Myocyte (in vitro differentiated cells): ENCODE data around the gene HHAT. TPM values are rescaled to one million over a fixed set of nuclear protein-coding genes. Genes with fewer than 3 reads are reported as not detected.

ENCODE experiments used
- DNase-seq: peaks from one replicate; pipeline ENCODE4 v3.0.0-alpha.2; 2012; ENCODE audit warnings: low read depth
- total RNA-seq: library from RNA; depleted of rRNA; stranded (reverse); fragments of >200 nt; gene quantifications from 2 replicates; pipeline ENCODE4 v1.2.3, GENCODE V29; 2014

HHAT gene
- total RNA-seq, 1 donor from 2014 or later = 24.8 TPM

DNA sequence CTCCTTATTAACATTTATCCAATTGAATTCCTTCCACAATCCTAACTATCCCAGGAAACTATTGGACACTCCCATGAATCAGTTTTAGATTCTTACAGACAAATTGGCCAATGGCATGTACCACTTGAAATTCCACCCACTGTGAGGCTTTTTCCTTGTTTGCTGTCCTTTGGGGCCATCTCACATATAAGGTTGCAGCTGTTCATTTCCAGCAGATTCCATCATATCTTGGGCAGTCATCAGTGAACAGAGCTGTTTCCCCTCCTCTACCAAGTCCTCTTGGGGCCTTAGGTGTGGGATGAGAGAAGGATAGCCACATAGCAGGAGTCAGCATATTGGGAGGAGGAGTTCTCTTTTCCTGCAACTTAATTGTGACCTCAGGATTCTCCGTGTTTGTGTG is 109.1 kb downstream of the HHAT start:
- peak; percentile 92 for DNase-seq

DNA sequence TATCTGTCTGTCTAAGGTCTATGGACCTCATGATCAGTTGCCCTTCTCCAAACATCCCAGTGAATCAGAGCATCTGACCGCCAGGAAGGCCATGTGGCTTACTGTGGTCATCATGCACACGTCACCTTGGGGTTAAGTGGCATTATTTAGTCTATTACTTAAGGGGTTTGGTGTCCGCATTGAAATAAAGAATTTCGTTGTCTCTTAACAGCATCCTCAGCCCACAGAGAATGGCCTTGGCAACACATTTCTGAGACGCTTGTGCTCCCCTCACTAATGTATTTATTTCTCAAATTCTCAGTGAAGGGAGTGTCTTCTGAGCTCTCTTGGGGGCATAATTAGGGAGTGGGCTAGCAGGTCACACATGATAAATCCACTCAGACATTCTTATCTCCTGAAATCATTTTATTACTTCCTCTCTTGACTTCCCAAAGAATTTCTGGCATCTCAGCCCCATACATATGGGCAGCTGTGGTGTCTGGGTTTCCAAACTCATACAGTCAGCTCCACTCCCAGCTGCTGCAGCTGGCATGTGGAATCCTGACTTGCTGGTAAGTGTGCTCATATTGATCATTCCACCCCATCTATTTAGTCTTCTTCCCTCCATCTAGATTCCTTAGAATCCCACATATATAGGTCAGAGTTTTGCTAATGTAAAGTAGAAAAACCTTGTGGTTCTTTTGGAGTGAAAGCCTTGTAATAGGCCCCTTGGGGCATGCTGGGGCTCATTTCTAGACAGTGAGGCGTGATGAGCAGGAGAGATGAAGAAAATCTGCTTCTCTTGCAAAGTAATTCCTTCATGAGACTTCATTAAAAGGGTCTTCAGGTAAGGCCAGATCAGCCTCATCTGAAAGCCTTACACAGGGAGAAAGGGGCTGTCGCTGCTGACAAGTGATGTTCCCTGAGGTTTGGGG is 110.5 kb downstream of the HHAT start:
- peak; percentile 99 for DNase-seq

DNA sequence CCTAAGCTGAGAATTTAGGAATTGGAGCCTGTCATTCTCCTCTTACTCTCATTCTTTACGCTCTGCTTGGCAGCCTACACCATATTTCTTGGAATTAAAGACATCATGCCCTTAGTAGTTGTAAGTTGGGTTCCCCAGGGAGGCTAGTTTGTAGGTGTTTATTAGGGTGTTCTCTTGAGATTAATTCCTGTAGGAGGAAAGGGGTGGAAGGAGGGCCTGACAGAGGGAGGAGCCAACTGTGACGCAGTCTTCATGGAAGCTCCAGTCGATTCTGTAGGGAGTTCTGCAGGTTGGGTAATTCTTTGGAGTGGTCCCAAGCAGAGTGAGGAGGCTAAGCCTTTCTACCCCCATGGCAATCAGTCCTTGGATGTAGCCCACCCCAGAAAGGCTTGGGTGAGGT is 111.4 kb downstream of the HHAT start:
- DNase-seq = peak; percentile 72

DNA sequence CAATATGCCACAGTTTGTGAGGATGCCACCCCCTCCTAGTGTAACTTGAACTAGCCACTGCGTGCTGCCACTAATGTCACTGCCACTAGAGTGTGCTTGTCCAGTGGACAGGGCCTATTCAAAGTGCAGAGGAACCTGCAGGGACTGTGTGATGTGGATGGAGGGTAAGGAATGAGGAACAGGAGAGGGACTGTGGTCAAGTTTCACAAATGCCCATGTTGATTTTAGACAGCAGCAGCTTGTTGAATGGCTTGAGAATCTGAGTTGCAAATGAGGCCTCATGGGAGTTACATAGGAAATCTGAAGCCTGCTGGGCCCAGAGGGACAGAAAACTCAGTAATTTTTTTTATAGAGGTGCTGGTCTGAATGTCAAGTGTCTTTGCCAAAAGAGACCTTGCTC is 112.3 kb downstream of the HHAT start:
- DNase-seq = peak; percentile 89

DNA sequence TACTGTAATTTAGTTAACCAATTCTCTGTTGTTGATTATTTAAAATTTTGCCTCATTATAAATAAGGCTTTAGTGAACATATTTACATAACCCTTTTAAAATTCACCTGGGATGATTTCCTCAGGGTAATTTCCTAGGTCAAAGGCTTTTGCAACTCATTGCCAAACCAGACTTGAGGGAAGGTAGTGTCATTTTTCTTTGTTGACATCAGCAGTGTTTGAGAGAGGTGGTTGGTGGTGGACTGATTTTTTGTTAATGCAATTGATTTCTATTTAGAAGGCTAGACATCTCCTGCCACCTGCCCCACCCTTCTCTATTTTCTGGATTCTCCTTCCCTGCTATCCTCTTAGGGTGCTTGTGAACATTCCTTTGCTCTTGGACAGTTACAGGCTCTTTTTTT is 116.8 kb downstream of the HHAT start:
- DNase-seq = peak; percentile 61

DNA sequence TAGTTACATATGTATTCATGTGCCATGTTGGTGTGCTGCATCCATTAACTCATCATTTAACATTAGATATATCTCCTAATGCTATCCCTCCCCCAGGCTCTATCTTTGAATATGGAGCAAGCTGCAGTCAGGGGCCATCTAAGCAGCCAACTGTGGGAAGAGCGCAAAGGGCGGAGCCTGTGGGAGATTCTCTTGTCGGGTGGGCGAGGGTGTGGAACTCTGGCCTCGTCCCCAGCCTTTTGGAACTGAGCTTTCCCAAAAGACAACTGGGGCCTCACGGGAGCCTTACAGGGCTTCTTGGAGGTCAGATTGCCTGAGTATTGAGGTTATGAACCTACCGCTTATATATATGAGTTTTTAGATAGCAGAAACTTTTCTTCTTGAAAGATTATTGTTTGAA is 117.2 kb downstream of the HHAT start:
- peak; percentile 93 for DNase-seq

DNA sequence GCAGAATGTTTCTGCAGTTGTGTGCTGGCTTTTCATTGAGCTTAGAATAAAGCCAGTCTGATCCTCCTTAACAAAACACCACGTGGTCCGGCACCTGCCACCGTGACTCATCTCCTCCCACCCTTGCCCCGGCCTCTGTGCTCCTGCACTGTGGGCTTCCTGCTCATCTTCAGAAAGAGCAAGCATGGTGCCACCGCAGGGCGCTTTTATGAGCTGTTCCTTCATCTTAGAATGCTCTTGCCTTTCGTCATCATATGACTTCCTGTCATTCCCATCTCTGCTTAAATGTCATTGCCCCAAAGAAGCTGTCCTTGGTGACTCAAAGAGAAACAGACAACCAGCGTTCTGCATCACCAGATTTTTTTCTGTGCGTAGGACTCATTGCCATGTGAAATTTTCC is 117.8 kb downstream of the HHAT start:
- DNase-seq = peak; percentile 96

DNA sequence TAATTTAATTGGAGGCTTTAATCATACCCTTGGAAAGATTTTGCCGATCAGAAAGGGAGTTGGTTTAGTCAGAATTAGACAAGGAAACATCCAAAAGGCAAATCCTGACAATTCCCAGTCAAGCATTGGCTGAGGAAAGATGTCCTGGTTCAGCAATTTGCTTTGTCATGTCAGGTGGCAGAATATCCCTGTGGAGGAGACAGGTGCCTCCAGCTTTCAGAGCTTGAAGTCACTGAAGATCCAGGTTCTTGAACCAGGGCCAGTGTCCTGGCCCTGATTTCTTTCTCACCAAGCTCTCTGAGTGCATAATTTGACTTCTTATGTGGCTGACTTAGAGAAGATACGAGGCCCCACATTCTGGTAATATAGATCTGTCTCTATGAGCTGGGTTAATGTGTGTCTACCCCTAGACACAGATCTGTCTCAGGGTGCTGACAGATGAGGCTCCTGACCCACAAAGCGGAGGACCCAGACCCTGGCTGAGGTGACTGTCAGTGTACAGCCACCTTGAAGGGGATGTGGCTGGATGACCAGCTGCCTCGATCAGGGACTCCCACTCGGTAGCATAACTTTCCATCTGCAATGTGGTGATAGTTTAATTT is 118.9 kb downstream of the HHAT start:
- peak; percentile 79 for DNase-seq

DNA sequence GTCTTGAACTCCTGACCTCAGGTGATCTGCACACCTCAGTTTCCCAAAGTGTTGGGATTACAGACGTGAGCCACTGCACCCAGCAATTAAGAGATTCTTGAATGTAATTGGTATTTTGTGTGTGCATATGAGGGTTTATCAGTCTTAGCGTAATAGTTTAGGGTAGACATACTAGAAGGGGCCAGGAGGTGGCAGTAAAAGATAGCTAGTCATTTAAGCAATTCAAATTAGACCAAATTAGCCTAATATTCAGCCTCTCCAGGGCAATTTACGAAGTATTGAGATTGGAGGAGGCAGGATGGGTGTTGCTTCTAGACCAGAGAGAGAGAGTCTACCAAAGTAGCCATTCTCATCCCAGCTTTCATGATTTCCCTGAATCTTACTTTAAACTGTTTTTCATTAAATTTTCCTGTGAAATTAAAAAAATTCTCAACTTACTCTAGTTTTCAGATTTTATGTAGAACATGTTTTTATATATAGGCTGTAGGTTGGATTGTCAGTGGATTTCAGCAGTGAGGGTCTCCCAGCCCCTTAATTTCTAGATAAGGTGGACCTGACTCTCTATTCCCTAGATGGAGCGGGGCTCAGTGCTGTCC is 119.7 kb downstream of the HHAT start:
- DNase-seq = peak; percentile 80

DNA sequence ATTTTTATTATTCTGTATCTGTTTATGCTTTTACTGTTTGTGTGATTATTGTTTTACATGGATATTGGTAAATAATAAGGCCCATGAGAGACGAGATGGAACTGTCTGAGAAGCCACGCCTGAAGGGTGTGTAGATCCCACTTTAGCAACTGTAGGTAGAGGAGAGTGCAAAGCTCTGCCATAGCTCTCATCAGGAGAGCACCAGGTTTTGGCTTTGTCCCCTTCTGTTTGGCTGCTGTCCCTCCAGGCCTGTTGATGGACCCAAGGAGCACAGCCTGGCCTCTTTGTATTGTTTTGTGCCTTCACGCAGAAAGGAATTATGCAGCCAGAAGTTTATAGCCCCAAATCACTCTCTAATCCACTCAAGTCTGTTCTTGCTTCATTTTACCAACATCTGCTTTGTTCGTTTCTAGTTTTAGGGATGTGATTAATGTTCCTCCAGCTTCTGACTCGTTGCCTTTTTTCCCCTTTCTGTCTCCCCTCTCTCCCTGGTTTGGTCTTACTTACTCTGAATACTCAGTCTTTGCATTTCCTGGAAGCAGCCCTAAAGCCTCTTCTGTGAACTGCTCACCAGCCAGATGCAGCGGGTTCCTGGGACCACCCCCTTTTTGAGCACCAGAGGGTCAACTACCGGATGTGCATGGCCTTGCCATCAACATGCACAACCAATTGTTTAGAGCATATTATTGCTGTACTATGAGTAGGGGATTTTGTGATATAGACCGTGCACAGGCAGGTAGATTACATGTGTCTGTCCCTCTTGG is 127.3 kb downstream of the HHAT start:
- no peak for DNase-seq

DNA sequence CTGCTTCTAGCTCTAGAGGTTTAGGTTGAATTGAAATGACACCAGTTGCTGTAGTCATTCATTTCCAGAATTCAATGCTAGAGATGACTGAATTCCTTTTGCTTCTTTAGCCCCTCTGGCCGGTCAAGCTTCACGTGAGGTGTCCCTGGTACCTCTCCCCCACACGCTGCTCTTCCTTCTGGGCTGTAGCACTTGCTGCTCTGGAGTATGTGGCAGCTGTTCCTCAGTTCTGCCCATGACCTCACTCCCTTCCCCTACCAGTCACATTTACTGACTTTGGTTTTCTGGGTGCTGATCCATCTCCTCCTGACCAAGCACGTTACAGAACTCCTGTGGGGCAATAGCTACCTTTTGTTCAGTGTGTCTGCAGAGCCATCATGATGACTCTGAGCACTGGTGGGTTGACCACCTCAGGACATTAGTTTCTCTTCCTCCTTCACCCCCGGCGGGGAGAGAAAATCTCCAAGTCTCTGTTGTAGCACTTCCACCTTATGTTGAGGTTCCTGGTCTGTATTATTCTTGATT is 128.1 kb downstream of the HHAT start:
- DNase-seq = peak; percentile 74

DNA sequence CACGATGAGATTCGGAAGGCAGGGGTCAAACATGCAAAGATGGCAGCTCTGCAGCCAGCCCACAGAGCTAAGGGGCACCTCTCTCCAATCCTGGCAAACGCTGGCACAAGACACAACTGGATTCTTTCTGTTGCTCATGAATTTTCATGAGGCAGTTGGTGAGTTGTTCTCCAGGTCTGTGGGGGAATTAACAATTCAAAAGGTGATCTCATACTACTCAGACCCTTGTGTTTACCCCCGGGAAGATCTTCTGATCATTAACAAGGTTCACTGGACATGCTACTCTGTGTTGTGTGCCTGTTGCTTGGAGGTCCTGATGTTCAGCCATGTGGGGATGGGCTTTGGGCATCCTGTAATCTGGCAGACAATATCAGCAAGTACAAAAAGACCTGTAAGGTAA is 128.9 kb downstream of the HHAT start:
- no peak for DNase-seq

DNA sequence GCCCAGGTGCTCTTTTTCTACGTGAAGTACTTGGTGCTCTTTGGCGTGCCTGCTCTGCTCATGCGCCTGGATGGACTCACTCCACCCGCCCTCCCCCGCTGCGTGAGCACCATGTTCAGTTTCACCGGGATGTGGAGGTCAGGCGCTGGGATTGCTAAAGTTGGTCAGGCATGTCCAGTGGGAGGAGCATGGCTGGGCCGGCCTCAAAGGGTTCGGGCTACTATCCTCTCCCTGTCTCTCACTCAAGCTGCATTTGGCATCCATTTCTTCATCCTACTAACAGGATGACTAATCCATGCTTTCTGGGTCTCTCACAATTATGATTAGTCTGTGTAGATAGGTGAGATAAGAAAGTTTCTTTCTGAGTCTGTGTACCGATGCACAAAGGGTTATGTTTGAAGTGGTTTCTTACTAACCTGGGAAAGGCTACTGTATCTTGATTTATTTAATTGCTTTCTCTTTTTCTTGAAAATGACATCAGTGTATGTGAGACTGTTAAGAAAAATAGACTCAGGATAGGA is 135.9 kb downstream of the HHAT start:
- DNase-seq = no peak

DNA sequence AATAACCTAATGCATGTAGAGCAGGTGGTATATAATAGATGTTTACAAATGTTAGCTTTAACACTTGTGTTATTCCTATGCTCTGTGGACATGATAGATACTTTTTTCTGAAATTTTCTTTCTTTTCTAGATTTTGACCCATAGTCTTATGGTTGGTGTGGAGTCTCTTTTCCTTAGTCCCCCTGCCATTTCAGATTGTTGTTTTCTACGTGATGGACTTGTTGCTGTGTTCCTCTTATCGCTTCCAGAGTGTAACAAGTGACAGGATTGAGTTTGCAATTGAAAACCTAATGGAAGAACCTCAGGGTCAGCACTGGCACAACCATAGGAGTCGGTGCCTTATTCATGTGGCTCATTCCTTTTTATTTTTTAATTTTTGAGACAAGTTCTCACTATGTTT is 136.4 kb downstream of the HHAT start:
- DNase-seq = no peak

DNA sequence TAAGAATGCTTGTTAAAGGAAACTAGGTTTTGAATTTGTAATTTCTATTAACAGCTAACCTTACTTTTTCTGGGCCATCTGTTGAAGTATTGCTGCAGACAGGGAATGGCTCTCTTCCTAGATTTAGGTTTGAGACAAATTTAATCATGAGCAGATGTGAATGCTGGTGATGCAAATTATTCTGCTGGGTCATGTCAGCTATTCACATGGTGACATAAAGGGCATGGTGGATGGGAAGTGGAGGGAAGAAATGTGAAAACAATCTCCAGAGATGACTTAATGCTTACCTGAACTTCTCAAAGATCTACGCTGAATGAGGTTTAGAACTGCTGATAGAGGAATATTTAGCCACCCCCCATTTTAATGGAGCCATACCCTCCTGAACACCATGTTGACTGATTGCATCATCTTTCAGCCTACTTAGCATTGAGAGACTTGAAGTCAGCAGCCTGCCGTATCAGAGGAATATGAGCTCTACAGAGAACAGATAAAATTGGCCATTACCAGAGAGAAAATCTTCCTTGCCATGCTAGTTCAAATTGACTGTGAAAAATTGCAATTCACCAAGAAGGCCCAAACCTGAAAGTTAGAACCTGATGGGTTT is 138.8 kb downstream of the HHAT start:
- DNase-seq = no peak

DNA sequence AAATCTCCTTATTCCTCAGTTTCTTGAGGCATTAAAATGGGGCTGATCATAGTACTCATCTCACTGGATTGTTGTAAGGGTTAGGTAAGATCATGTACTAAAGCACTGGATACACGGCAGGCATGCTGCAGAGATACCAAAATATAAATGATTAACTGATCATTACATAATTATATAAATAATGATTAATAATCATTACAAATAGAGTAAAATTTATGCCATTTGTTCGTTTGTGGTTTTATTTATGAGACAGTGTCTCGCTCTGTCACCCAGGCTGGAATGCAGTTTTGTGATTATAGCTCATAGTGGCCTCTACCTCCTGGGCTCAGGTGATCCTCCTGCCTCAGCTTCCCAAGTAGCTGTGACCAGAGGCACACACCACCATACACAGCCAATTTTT is 140.7 kb downstream of the HHAT start:
- DNase-seq = no peak

DNA sequence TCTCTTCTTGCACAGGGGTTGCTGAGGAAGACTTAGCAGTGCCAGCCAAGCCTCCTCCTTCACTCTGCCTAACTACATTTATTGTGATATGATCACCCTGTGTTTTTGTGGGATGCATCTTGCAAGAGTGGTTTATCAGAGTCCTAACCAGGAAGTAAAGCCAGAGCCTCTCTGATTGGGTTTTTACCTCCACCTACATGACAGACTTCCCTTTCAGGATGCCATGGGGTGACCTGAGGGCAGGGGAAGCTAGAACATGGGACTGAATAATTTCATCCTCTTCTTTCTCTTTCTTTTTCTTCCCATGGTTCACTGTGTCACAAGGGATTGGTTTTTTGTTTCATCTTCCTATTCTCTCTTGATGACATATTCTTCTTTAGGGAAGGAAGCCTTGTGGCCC is 146.6 kb downstream of the HHAT start:
- DNase-seq = no peak

DNA sequence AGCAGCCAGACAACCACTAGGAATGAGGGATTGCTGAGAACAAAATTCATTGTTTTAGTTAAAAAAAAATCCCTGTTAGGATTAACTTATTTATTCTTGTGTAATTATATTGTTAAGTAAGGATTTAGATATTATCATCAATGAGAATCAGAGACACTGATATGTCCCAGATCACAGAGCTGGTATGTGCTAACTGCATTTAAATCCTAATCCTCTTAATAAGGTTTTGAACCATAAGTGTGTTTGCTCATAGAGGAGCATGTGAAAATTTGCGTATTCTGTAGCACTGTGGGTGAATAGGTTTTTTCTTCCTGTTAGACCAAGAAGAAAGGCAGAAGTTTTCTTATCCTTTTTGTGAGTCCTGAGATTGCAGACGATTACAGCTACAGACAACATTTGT is 147.1 kb downstream of the HHAT start:
- no peak for DNase-seq

DNA sequence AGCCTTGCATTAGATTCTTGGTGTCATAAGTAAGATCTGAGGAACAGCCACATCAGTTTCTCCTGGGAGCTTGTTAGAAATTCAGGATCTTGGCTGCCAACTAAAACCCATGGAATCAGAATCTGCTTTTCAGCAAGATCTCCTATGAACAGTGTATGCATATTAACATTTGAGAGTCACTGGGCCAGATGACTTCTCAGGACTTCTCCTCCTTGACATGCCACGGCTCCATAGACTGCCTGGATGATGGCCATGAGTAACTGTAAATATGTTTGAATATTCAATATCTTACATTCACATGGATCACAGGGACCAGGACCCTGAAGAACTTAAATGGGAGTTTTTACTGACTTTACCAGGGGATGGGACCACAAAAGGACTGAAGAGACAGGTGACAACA is 148.0 kb downstream of the HHAT start:
- no peak for DNase-seq

DNA sequence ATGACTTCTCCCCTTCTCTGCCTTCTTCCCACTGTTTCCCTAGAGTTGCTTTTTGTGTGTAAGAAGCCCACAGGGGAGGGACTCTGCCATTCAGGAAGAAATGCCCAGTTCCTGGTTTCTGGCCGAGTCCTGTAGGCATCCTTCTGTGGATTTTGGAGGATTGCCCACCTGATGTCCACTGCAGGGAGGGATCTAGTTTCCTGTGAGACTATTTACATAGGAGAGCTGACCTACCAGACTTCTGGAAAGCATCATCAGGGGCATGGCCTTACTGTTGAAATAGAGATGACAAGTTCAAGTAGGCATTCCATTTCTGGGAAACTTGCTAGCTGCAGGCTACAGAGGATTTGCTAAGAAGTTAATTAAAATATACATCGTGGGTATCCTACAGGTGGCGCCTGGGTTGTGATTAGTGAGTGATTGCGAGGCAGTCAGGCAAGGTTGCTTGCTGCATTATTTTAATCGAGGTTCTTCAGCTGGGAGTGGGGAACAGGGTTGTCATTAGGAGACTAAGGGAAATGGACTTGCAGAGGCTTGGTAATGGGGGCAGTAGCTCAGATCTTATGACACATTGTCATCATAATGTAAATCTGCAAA is 148.7 kb downstream of the HHAT start:
- DNase-seq = no peak
